ENCODE data around the gene CDKN2C. TPM values are rescaled to one million over a fixed set of nuclear protein-coding genes. Genes with fewer than 3 reads are reported as not detected.
A peak's percentile ranks its signal among the peaks of the same experiment; 100 is the strongest.

CDKN2C gene
- total RNA-seq, 1 experiment from 2014 or later: 55.8 TPM

DNA sequence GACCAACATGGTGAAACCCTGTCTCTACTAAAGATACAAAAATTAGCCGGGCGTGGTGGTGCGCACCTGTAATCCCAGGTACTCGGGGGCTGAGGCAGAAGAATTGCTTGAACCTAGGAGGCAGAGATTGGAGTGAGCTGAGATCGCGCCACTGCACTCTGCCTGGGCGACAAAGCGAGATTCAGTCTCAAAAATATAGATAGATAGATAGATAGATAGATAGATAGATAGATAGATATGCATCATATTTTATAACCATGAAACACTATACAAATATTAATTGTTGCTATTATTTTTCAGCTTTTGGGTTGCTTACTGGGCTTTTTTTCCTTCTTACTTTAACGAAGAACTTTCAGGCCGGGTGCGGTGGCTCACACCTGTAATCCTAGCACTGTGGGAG, 5.2 kb upstream of the CDKN2C start:
- no peak for DNase-seq (ENCODE audit: low read depth)

DNA sequence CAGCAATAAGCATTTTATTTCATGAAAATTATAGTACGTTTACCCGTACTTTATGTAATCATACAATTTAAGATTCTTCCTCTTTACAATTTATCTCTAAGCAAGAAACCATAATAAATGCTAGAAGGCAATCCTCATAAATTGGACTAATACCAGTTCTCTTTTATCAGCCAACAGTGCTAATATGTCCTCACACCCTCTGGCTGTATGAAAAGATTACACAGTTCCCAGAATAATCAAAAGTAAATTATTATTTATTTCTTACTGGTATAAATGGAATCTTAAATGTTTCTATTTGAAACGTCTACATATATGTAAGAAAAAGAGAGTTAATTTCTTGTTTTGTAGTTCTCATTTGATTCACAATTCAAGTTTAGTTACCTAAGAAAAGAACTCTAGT, 3.1 kb upstream of the CDKN2C start:
- DNase-seq (ENCODE audit: low read depth): no peak

DNA sequence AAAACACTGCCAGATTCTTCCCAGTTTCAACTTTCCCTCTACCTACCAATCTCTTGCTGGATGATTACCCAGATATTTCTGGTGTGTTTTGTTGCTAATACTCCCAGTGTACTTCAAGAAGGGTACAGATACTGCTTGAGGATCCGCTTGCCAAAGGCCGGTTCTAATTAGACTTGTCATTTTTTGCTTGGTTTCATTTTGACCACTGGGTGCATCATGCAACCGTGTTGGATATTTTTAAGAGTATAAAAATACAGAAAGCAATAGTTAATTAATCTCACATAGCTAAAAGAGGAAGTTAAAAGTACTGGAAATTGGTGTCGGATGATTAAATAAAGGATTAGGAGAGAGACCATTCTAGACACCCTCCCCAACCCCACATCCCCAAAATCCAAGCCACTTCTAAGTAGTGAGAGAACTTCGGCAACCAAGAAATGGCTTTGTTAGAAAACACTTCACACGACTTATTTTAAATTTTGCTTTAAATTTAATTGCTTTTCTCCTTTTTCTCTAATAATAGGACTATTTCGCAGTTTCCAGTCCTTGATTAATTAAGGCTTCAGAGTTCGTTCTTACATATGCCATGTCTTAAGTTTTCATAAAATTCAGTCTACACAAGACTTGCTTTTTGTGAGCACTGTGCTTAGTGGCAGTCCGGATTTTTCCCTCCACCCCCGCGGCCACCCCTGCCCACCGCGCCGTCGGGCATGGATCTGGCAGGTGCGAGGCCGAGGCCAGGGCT, 2.5 kb upstream of the CDKN2C start:
- DNase-seq (ENCODE audit: low read depth): peak; percentile 29

DNA sequence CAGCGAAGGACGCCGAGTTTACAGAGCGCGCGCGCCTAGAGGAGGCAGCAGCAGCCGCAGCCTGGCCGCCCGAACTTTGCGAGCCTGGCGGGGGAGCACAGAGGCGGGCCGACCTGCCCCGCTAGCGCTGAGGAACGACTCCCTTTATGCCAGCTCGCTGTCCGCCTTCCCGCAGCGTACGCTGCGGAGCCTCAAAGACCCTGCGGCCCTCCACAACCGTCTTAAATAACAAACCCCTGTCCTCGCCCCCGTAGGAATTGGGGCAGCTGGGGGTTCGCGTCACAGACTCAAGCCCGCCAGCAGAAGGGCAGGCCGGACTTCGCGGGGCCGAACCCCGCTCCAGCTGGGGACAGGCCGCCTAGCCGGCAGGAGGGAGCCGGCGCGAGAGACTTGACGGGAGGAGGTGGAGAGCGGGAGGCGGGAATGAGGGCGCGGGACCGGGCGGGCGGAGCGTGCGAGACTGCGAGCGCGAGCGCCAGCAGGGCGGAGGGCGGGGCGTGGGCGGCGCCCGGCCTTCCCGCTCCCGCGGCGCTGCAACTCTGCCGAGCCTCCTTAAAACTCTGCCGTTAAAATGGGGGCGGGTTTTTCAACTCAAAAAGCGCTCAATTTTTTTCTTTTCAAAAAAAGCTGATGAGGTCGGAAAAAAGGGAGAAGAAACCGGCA, 1.8 kb upstream of the CDKN2C start:
- peak; percentile 97 for DNase-seq (ENCODE audit: low read depth)

DNA sequence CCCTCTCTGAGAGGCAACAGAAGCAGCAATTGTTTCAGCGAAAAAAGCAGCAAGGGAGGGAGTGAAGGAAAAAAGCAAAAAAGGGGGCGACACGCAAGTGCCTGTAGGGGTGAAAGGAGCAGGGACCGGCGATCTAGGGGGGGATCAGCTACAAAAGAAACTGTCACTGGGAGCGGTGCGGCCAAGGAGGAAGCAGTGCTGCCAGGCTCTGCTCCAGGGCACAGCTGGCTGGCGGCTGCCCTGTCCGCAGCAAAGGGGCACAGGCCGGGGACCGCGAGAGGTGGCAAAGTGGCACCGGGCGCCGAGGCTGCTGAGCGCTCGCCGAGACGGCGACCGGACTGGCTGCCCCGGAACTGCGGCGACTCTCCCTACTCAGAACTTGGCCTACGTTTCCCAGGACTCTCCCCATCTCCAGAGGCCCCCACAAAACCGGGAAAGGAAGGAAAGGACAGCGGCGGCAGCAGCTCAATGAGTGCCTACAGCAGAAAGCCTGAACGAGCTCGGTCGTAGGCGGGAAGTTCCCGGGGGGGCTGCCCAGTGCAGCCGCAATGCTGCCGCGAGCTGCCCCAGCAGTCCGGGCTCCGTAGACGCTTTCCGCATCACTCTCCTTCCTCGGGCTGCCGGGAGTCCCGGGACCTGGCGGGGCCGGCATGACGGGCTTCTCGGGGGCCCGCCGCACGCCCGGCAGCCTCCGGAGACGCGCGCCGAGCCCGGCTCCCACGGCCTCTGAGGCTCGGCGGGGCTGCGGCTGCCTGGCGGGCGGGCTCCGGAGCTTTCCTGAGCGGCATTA, 1.0 kb upstream of the CDKN2C start:
- peak; percentile 70 for DNase-seq (ENCODE audit: low read depth)

DNA sequence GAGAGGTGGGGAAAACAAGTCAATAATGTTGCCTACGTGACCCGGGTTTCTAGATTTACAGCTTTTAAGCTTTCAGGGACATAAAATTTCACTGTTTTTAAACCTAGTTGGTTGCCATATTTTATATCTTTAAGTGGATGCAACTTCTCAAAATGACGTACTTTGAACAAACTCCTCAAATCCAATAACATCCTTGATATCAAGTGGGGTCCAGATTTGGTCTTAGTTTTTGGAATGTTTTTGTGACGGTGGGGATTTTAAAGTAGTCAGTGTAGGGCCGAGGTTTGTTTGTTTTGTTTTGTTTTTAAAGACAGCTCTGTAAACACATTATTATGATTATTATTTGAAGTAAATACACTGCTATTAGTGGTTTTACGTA, 453 bp downstream of the CDKN2C start:
- DNase-seq (ENCODE audit: low read depth): no peak

DNA sequence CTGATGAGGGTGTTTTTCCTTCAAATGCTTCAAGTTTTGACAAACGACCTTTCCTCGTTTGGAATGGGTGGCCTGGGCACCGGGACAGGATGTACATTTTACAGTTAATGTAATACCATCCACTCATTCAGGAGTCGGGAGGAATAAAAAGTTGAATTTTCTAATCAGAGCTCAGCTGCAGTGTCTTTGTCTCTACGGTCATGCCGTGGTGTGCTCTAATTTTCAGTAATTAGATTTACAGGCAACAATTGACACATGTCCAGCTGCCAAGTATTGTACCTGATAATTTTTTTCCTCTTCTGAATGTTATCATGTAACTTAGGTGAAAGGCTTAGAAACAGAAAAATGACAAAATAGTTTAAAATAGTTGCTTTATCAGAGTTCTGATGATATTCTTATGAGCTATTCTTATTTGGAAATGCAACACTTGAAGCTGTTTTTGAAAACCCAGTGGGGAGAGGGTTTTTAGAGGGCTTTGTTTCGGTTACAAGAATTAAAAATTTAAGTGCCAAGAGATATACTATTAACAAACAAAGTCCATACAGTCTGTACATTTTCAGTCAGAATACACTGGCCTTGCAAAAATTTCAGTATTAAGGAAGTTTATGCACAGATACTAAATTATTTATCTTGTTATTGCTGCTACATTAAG, 1.0 kb downstream of the CDKN2C start:
- peak; percentile 9 for DNase-seq (ENCODE audit: low read depth)

DNA sequence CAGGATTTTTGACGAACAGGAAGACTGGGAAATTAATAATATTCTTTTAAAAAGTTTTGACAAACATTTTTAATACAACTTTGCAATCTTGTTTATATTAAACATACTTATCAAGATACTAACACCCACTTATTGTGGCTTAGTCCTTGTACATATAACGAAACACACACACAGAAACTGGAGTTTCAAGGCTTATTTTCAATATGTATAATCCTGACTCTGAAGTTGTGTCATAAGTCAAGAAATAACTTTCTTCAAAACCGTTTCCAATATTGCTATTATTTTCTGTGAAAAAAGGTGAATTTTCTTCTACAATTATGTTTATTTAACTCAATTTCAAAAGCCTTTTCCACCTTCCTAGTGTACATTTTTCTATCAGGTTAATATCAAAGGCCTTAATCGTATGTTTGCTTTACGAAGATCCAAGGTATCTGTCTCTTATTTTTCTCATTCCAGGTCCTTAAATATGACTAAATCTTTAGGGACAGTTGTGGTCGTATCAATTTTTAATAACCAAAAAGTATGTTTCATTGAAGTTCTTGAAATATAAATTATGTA, 1.8 kb downstream of the CDKN2C start:
- DNase-seq (ENCODE audit: low read depth): no peak

DNA sequence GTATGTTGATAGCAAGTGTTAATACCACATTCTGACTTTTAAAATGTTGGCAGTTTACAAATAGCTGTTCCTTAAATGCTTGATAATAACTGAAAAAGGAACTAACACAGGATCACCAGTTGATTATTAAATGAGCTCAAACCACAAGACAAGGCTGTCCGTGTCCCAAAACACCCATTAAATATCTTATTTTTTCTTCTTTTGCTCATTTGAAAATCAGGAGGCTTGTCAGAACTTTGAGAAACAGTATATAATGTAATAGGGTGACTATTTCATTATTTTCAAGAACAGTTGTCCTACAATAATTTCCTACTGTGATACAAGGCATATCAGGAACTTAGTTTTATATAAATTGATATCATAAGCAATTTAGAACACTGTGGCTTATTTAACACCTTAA, 2.7 kb downstream of the CDKN2C start:
- no peak for DNase-seq (ENCODE audit: low read depth)

DNA sequence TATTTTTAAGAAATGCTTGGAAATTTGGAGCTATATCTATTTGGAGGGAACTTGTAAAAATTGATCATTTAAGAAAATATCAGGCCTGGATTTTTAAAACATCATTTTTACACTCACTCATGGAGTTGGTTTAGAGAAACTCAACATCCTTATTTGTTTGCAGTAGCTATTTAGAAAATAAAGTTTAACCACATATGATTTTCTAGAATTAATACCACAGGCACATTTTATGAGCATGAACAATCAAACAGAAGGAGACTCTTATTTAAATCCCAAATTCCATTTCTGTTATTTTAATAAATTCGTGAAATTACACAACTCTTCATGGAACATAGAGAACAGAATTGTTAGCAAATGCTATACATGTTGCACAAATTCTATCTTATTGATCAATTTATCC, 3.2 kb downstream of the CDKN2C start:
- no peak for DNase-seq (ENCODE audit: low read depth)

DNA sequence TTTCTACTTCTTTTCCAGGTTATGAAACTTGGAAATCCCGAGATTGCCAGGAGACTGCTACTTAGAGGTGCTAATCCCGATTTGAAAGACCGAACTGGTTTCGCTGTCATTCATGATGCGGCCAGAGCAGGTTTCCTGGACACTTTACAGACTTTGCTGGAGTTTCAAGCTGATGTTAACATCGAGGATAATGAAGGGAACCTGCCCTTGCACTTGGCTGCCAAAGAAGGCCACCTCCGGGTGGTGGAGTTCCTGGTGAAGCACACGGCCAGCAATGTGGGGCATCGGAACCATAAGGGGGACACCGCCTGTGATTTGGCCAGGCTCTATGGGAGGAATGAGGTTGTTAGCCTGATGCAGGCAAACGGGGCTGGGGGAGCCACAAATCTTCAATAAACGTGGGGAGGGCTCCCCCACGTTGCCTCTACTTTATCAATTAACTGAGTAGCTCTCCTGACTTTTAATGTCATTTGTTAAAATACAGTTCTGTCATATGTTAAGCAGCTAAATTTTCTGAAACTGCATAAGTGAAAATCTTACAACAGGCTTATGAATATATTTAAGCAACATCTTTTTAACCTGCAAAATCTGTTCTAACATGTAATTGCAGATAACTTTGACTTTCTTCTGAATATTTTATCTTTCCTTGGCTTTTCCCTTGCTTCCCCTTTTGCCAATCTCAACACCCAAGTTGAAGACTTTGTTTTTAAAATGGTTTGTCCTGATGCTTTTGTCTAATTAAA, 4.0 kb downstream of the CDKN2C start:
- no peak for DNase-seq (ENCODE audit: low read depth)

DNA sequence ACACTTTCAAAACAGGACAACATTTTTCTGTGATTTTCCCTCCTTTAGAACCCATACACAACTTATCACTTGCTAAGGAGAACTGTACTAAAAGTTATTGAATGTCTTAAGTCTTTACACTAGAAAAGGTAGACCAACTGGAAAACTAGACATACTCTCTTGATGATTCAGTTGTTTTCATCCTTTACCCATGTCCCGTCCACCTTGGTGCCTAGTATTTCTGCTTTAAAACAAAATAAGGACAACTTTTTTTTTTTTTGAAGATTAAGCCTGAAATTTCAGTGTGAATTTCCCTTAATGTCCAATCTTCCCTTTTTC, 4.5 kb downstream of the CDKN2C start:
- no peak for DNase-seq (ENCODE audit: low read depth)

DNA sequence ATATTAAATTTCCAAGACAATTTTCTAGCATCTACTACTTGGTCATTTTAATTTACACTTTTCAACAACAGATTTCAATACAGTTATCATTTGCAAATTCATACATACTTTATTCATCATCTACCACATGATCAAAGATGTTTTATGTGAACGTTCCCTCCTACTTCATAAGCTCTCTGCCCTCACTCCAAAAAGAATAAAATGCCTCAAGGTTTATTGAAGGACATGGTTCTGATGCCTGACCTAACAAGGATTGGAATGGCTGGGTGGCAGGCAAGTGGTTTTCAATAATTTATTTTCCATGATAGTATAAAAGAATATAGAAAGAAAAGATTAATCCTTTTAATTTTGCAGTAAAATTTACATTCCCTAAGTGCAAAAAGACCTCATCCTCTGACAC, 5.4 kb downstream of the CDKN2C start:
- DNase-seq (ENCODE audit: low read depth): no peak

DNA sequence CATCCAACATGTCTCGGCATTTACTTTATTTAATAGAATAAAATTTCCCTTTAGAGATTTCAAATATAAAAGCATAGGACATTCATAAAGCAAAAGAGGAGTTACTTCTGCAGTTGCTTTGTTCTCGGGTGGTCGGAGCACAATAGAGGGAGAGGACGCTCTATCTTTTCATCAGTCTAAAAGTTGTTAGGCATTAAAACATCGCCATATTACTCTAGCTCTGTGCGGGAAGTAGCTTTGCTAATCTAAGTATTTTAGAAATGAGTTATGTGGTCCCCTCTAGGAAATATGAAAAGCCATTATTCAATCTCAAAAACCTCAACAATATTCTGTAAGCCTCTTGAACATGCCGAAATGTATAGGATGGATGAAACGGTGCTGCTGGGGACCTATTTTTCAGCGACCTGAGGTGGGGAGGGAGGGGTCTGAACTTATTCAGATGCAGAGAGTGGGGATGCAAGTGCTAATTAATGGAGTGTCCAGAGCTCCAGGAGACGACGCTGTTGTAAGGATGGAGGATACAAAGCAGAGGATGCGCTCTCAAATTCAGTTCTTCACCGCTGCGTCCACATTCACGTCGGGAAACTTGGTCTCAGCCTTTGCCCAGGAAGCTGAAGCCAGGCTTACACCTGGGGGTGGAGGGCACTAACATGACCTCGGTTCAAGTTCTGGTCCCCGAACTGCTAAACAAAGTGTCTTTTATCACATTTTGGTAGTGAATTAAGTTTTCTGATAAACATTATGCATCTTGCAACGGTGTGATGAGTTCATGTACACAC, 6.3 kb downstream of the CDKN2C start:
- DNase-seq (ENCODE audit: low read depth): peak; percentile 22

DNA sequence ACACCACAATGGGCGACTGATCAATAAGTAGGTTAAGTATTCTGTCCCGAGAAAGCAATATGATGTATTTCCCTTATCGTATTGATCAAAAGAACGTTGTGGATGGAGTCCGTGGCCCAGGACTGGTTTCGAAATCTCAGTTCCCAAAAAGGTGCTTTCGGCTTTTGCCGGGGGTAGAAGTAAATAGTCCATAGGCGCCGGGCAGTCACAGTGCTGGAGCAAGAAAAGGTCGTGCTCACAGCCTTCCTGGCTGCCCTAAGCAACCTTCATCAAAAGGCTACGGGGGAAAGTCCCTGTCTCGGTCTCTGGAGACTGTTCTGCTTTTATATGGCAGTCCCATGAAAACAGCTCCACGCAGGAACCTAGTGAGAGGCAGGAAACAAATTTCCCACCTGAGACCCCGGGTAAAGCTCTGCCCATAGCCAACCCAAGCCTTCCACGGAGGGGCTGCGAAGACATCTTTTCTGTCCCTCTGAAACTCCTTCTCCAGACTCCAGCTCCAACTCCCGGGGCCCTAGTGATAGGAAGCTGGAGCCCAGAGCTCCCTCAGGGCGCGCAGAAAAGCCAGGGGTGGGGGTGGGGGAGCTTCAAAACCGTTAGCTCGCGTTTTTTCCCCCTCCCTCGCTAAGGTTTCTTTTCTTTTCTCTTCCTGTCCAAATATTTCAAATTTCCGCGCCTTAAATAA, 7.0 kb downstream of the CDKN2C start:
- peak; percentile 72 for DNase-seq (ENCODE audit: low read depth)

DNA sequence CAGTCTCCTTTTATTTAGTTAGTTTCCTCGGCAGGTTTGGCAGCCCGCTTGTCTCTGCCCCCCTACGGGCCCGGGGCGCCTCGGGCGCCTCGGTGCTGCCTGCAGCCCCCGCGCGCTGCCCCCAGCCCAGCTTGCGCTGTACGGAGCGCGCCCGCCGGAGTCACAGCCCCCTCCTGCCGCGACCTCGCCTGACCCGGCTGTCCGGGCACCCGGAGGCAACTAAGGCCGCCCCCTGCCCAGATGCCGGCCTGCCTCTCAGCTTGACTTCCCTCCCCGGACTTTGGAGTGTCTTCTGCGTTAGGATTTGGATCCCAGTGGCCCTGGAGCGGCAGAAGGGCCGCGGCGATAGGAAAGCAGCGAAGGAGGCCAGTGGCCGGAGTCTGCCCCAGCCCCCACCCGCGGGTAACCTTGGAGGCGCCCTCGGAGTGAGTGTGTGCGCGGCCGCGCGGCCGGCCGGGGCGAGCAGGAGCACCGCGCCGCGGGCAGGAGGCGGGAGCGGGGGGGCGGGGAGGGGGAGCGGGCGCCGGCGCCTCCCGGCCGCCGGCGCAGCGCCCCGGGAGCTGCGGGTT, 7.6 kb downstream of the CDKN2C start:
- peak; percentile 55 for DNase-seq (ENCODE audit: low read depth)

DNA sequence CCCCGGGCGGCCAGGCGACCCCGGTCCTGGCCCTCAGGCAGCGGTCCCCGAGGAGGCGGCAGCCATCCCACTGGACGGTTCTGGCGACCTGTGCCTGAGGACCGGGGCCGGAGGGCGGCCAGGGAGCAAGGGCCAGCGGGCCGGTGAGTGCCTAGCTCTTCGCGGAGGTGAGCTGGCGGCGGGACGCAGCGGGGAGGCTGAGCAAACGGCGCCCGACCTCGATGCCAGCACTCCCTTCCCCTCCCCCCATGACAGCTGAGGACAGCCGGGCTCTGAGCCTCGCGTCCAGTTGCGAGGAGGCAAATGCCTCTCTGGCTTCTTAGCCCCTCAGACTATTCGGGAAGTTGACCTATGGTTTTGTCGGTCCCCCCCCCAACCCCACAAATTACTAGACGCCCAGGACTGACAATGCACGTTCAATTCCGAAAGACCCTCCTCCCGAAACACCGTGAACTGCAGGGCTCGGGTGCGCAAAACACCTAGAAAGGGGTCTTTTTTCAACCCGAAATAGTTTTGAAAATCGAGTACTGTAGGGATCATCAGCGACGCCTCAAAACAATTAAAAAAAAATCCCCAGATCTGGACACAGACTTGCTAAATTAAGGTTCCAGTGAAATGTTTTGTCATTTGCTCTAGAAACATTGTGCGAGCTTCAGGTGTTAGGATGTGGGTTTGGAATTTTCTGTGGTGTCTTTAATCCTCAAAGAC, 8.3 kb downstream of the CDKN2C start:
- peak; percentile 86 for DNase-seq (ENCODE audit: low read depth)

DNA sequence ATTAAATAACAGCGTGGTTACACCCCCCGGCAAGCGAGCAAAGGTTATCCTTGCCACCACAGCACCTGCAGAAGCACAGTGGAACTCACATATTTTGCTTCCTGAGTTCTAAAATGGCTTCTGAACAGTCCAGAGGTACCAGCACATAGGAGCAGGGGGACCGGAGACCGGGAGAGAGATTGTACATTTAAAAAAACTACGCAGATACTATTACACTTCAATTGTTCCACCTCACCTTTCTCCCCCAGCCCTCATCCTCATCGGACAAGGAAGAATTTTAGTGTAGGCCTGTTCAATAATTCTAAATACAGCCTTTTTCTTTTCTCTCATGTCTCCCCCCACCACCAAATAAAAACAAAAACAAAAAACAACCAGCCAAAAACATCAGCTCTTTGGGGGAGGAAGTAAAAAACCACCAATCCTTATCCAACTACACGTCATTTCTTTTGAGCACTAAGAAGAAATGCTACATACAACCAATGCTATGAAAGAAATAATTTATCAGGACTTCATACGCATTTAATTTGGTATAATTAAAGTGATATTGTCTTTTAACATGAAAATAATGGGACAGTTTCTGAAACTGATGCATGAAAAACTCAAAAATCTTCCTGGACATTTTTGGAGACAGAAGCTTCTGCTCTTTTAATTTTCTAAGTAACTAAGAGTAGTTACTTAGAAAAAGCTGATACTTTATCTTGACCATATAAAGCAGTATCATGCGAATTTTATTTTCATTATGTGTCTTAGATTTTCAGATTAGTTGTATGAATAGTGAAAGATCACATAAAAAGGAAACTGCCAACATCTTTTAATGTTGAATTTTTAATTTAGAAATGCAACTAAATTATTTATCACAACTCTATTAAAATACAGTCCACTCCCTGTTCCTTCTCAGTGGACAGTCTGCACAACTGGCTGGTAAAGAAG, 9.1 kb downstream of the CDKN2C start:
- DNase-seq (ENCODE audit: low read depth): peak; percentile 49
